Activated T-cell treated with anti-CD3 and anti-CD28 coated beads for 24 hours (primary cell): Measurements from ENCODE around the gene TUBA1C.
"Not testable (repeated sequence)": the region's sequence is repeated elsewhere in the genome, so short reads cannot be mapped to it uniquely, and the experiment has no call there.

Experiments used
- DNase-seq: peaks from one replicate; pipeline ENCODE4 v3.0.0-alpha.2; 2020; ENCODE audit warnings: low read depth

TUBA1C gene

GRCh38 chr12:49255857-49256637 is 8.8 kb upstream of the TUBA1C start:
- DNase-seq, result no peak

- not testable (repeated sequence) for DNase-seq
These were observed 7.2 kb upstream of the TUBA1C start for GRCh38 chr12:49257508-49258184.

GRCh38 chr12:49259452-49259851 is 5.4 kb upstream of the TUBA1C start:
- no peak for DNase-seq

GRCh38 chr12:49260166-49260565 is 4.7 kb upstream of the TUBA1C start:
- DNase-seq, result no peak

GRCh38 chr12:49260571-49261363 is 4.1 kb upstream of the TUBA1C start:
- no peak for DNase-seq

GRCh38 chr12:49261721-49262120 is 3.2 kb upstream of the TUBA1C start:
- no peak for DNase-seq

- no peak for DNase-seq
These were observed 1.5 kb upstream of the TUBA1C start for GRCh38 chr12:49263400-49263763.

- DNase-seq, result no peak
These were observed 413 bp upstream of the TUBA1C start for GRCh38 chr12:49264466-49264872.

GRCh38 chr12:49269191-49269590 is 4.3 kb downstream of the TUBA1C start:
- DNase-seq, result not testable (repeated sequence)

- DNase-seq, result no peak
These were observed 8.2 kb downstream of the TUBA1C start for GRCh38 chr12:49272790-49273725.

GRCh38 chr12:49273726-49274395 is 9.0 kb downstream of the TUBA1C start:
- DNase-seq, result no peak

- no peak for DNase-seq
These were observed 9.7 kb downstream of the TUBA1C start for GRCh38 chr12:49274396-49275069.

GRCh38 chr12:49276304-49277290 is 11.7 kb downstream of the TUBA1C start:
- no peak for DNase-seq

- DNase-seq, result no peak
These were observed 12.6 kb downstream of the TUBA1C start for GRCh38 chr12:49277466-49277865.

- no peak for DNase-seq
These were observed 14.9 kb downstream of the TUBA1C start for GRCh38 chr12:49279706-49280159.

GRCh38 chr12:49280545-49280944 is 15.7 kb downstream of the TUBA1C start:
- DNase-seq, result not testable (repeated sequence)

GRCh38 chr12:49282302-49282701 is 17.4 kb downstream of the TUBA1C start:
- no peak for DNase-seq

- not testable (repeated sequence) for DNase-seq
These were observed 18.0 kb downstream of the TUBA1C start for GRCh38 chr12:49282740-49283375.
